ENCODE measurements around the gene PCDHB14.

Gene PCDHB14

GRCh38 chr5:141272906-141273305 is 49.8 kb downstream of the PCDHB14 start:
- TF ChIP-seq CTCF (IDR thresholded peaks at IDR 0.05), result no peak
- H3K27ac ChIP-seq, result no peak overlapping the region
- H3K9me3 ChIP-seq, result peaks cover 25 to 97% (median 93%) of the 10 kb centered on the region in 3 donors
- H3K27me3 ChIP-seq, result no peaks in the 10 kb centered on the region
- peaks cover 2 to 65% (median 58%) of the 10 kb centered on the region in 3 donors for H3K36me3 ChIP-seq
- DNase-seq, result no peak
- H3K4me3 ChIP-seq, result no peak overlapping the region
- intact Hi-C loops (cut with DNase I; ENCODE audit: low total_unique reads), result no loop called here
- no peaks in the 10 kb centered on the region for H3K4me1 ChIP-seq
